K562 treated with DMSO at 1 percent for 24 hours (cell line): ENCODE results near the gene FAM9A. TPM values are rescaled to one million over a fixed set of nuclear protein-coding genes. Genes with fewer than 3 reads are reported as not detected.

Source experiments
- total RNA-seq: library from RNA; unstranded; fragments of 300-600 nt; gene quantifications from 2 replicates; pipeline ENCODE4 v1.2.3, GENCODE V29; 2022; ENCODE audit warnings: low read depth; ENCODE audit not compliant: insufficient read depth

Gene FAM9A
- not detected in 2 replicates for total RNA-seq

GRCh38 chrX:8801041-8801599 lies at the start of gene FAM9A:
FAM9A (minus strand) TSS chrX:8801383; CDS start chrX:8800171, 1,212 bp downstream.

Other genes starting within 250 kb of the FAM9A start
- not detected in 2 replicates for gene ANOS1, start 69.2 kb downstream of the FAM9A start, total RNA-seq
- gene FAM9B, start 232.7 kb upstream of the FAM9A start, total RNA-seq, result 3.8 and 6.7 TPM in 2 replicates